Measurements from ENCODE around the gene PFKP.

DNA sequence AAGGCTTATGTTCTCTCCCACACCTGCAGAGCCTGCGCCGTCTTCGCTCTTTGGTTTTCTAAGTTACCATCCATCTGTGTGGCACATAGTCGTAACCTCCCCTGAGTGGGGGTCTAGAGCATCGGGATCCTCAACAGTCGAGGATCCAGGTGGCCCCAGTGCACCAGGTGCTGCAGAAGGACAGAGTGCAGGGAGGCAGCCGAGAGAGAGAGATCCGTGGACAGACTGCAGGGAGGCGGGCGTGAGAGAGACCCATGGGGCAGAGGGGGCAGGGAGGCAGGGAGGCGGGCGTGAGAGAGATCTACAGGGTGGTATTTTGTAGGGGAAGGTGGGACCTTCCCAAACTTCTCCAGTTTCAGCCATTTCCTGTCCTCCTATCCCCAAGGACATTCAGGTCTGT lies 42.3 kb downstream of the PFKP start:
- TF ChIP-seq, protein P1, sequence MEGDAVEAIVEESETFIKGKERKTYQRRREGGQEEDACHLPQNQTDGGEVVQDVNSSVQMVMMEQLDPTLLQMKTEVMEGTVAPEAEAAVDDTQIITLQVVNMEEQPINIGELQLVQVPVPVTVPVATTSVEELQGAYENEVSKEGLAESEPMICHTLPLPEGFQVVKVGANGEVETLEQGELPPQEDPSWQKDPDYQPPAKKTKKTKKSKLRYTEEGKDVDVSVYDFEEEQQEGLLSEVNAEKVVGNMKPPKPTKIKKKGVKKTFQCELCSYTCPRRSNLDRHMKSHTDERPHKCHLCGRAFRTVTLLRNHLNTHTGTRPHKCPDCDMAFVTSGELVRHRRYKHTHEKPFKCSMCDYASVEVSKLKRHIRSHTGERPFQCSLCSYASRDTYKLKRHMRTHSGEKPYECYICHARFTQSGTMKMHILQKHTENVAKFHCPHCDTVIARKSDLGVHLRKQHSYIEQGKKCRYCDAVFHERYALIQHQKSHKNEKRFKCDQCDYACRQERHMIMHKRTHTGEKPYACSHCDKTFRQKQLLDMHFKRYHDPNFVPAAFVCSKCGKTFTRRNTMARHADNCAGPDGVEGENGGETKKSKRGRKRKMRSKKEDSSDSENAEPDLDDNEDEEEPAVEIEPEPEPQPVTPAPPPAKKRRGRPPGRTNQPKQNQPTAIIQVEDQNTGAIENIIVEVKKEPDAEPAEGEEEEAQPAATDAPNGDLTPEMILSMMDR (IDR thresholded peaks at IDR 0.05), result no peak
- TF ChIP-seq POLR2AphosphoS5 (IDR thresholded peaks at IDR 0.05; ENCODE audit: insufficient read depth in 1 of 2, low read depth in 1 of 2) (no peak), POLR2A (IDR thresholded peaks at IDR 0.05) (no peak)
